CD8-positive, alpha-beta memory T cell (primary cell): ENCODE data around the gene SLC6A16. TPM values are rescaled to one million over a fixed set of nuclear protein-coding genes. Genes with fewer than 3 reads are reported as not detected.
A peak's percentile ranks its signal among the peaks of the same experiment; 100 is the strongest.
"Not testable (repeated sequence)": the region's sequence is repeated elsewhere in the genome, so short reads cannot be mapped to it uniquely, and the experiment has no call there.

Experiments used
- CTCF ChIA-PET: fragments of 350-600 bp; sonication (Branson Sonifier 250); formaldehyde crosslinking; loops from one replicate; lab custom pipeline; 2021; ENCODE audit warnings: antibody characterized with exemption; lab: Charles Lee
- POLR2A ChIA-PET: fragments of 350-600 bp; sonication (Branson Sonifier 250); formaldehyde crosslinking; loops from one replicate; lab custom pipeline; 2021; ENCODE audit warnings: antibody characterized with exemption; lab: Charles Lee
- DNase-seq, 5 donors: peaks; one replicate each; pipeline versions ENCODE4 v3.0.0 to v3.0.0-alpha.2; 2020 to 2022; ENCODE audit warnings: mixed read lengths in 1 of 5
- H3K27ac ChIP-seq: one replicate; pipeline ENCODE4 v1.7.0; 2013; ENCODE audit warnings: low read depth, mild to moderate bottlenecking, low read length, moderate library complexity
- H3K27me3 ChIP-seq: 2 replicates; pipeline ENCODE4 v1.7.0; 2013; ENCODE audit warnings: low read length, mild to moderate bottlenecking; ENCODE audit not compliant: insufficient read depth, poor library complexity, severe bottlenecking
- H3K36me3 ChIP-seq: 2 replicates; pipeline ENCODE4 v1.7.0; 2013; ENCODE audit warnings: mild to moderate bottlenecking, low read length, moderate library complexity; ENCODE audit not compliant: insufficient read depth
- H3K4me1 ChIP-seq: 2 replicates; pipeline ENCODE4 v1.7.0; 2013; ENCODE audit warnings: mild to moderate bottlenecking, low read length, moderate library complexity; ENCODE audit not compliant: insufficient read depth
- H3K4me3 ChIP-seq: 2 replicates; pipeline ENCODE4 v1.7.0; 2013; ENCODE audit warnings: mild to moderate bottlenecking, low read length
- H3K9me3 ChIP-seq: 2 replicates; pipeline ENCODE4 v1.7.0; 2013; ENCODE audit warnings: mild to moderate bottlenecking, low read length
- H3K27ac Mint-ChIP-seq, 8 donors: one replicate each; pipeline ENCODE4 v1.8.0; 2020 to 2021; ENCODE audit warnings: mixed read lengths in 8 of 8, mild to moderate bottlenecking in 6 of 8, inconsistent platforms in 3 of 8, moderate library complexity in 3 of 8
- H3K27me3 Mint-ChIP-seq, 2 donors: one replicate each; pipeline ENCODE4 v1.8.0; 2020 to 2021; ENCODE audit warnings: mixed read lengths in 2 of 2, mild to moderate bottlenecking in 1 of 2, moderate library complexity in 1 of 2
- H3K36me3 Mint-ChIP-seq, 3 donors: one replicate each; pipeline ENCODE4 v1.8.0; 2020 to 2021; ENCODE audit warnings: mixed read lengths in 3 of 3, inconsistent platforms in 1 of 3, mild to moderate bottlenecking in 1 of 3
- H3K4me1 Mint-ChIP-seq, 3 donors: one replicate each; pipeline ENCODE4 v1.8.0; 2020 to 2021; ENCODE audit warnings: mixed read lengths in 3 of 3, inconsistent platforms in 1 of 3, mild to moderate bottlenecking in 1 of 3
- H3K4me3 Mint-ChIP-seq, 7 donors: one replicate each; pipeline ENCODE4 v1.8.0; 2020 to 2021; ENCODE audit warnings: mixed read lengths in 7 of 7, mild to moderate bottlenecking in 6 of 7, moderate library complexity in 4 of 7, inconsistent platforms in 2 of 7
- H3K9me3 Mint-ChIP-seq, 5 donors: one replicate each; pipeline ENCODE4 v1.8.0; 2020 to 2022; ENCODE audit warnings: mixed read lengths in 5 of 5, mild to moderate bottlenecking in 3 of 5, moderate library complexity in 2 of 5, inconsistent platforms in 1 of 5
- polyA plus RNA-seq: library from polyadenylated mRNA; unstranded; fragments of 300-500 nt; fragmentation: Illumina TruSeq; gene quantifications from one replicate; pipeline ENCODE4 v1.2.3, GENCODE V29; 2021
- total RNA-seq, 2 experiments: library from RNA; stranded (reverse); gene quantifications; one replicate each; pipeline ENCODE4 v1.2.3, GENCODE V29; 2021

SLC6A16 gene
- total and polyA plus RNA-seq, 3 experiments from 2014 or later = 1.1 to 1.7 (median 1.2) TPM

DNA sequence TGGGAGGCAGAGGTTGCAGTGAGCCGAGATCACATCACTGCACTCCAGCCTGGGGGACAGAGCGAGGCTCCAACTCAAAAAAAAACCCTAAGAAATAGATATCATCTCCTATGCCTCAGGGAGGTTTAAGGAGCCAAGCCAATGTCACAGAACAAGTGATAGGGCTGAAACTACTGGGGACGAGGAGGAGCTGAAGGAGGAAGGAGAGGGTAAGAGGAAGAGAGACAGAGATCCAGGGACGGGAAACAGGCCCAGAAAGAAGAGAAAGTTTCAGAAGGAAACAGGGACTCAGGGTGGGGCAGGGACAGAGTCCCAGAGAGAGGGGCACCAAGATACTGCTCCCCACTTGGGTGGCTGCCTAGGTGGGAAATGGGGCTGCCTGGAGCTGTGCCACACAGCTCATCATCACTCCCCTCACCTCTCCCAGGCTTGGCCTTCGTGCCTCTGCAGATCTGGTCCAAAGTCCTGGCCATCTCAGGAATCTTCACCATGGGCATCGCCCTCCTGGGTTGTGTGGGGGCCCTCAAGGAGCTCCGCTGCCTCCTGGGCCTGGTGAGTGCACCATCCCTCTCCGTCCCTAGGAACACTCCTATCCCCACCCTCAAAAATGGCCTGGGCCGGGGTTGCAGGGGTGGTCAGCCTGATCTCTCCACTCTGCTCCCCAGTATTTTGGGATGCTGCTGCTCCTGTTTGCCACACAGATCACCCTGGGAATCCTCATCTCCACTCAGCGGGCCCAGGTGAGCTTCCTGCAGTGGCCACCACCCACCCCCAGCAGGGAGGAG, 11.7 kb upstream of the SLC6A16 start:
- no peaks in the 10 kb centered on the region for H3K9me3 ChIP-seq
- no peak overlapping the region for H3K27ac ChIP-seq
- Mint-ChIP-seq H3K27me3 (peaks cover 0 to 3% of the 10 kb centered on the region in 2 donors), H3K27ac (peak overlapping the region; percentile 85 to 100 (median 98)), H3K4me3 (peak overlapping the region; percentile 94 to 99 (median 98)), H3K36me3 (peaks cover 4 to 46% (median 12%) of the 10 kb centered on the region in 3 donors), H3K9me3 (no peaks in the 10 kb centered on the region), H3K4me1 (peaks cover 53 to 85% (median 80%) of the 10 kb centered on the region in 3 donors)
- peaks cover 14% of the 10 kb centered on the region for H3K36me3 ChIP-seq
- no peak for DNase-seq
- H3K4me3 ChIP-seq = peak overlapping the region; percentile 79
- POLR2A ChIA-PET = no interaction called here
- CTCF ChIA-PET = no interaction called here
- no peaks in the 10 kb centered on the region for H3K27me3 ChIP-seq
- H3K4me1 ChIP-seq = peaks cover 54% of the 10 kb centered on the region

DNA sequence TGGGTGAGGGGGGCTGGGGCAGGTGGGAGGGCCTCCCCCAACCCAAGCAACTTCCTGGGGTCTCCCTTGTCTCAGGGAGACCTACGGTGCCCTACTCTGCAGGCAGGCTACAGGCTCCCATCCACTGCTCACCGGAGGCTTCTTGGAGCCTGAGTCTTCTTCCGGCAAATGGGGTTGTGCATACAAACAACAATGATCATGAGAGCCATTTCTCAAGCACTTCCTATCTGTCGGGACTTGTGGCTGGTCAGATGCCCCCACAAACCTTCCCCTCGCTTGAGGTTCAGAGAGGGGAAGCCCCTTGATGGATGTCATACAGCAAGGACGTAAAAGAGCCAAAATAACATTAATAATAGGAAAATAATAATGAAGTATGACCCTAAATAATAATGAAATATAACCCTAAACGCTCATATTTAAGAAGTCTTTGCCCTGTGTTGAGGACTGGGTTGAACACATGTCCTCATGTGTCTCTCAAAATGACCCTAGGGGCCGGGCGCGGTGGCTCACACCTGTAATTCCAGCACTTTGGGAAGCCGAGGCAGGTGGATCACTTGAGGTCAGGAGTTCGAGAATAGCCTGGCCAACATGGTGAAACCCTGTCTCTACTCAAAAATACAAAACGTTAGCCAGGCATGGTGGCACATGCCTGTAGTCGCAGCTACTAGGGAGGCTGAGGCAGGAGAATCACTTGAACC, 10.9 kb upstream of the SLC6A16 start:
- peaks cover 14% of the 10 kb centered on the region for H3K36me3 ChIP-seq
- H3K27ac Mint-ChIP-seq = peak overlapping the region; percentile 85 to 100 (median 98)
- H3K4me3 ChIP-seq = peak overlapping the region; percentile 79
- peaks cover 62% of the 10 kb centered on the region for H3K4me1 ChIP-seq
- H3K4me3 Mint-ChIP-seq = peak overlapping the region; percentile 94 to 99 (median 98)
- DNase-seq = peak in 2 of 5 donors; percentile 34 to 50
- no peaks in the 10 kb centered on the region for H3K9me3 Mint-ChIP-seq
- ChIA-PET POLR2A (interaction anchor here (0.6 kb wide), 1 partner anchor 304 kb away, joined by 3 read pairs; the partner anchor contains the start of gene RRAS), CTCF (no interaction called here)
- peak overlapping the region; percentile 74 for H3K27ac ChIP-seq
- no peaks in the 10 kb centered on the region for H3K27me3 ChIP-seq
- peaks cover 0 to 3% of the 10 kb centered on the region in 2 donors for H3K27me3 Mint-ChIP-seq
- H3K9me3 ChIP-seq = no peaks in the 10 kb centered on the region
- peaks cover 4 to 50% (median 12%) of the 10 kb centered on the region in 3 donors for H3K36me3 Mint-ChIP-seq
- peaks cover 61 to 92% (median 88%) of the 10 kb centered on the region in 3 donors for H3K4me1 Mint-ChIP-seq

DNA sequence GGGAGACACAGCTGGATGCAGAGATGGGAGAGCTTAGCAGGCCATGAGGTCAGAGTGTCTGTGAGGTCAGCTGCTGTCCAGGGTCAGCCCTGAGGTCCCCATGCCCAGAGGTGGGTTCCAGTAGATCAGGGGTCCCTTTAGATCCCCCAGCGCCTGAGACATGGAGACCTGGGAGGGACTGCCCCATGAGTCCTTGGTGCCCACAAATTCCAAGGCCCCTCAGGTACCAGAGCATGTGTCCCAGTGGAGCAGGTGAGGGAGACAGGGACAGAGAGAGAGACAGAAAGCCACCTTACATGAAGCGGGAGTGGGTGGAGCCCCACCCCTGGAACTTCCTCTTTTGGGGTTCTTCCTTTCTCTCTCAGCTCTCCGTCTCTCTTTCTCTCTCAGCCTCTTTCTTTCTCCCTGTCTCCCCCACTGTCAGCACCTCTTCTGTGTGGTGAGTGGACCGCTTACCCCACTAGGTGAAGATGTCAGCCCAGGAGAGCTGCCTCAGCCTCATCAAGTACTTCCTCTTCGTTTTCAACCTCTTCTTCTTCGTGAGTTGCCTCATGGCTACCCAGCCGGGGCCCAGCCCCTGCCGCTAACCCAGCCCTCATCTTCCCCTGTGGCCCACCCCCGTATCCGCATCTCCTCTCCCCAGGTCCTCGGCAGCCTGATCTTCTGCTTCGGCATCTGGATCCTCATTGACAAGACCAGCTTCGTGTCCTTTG, 10.2 kb upstream of the SLC6A16 start, which contains the start of gene CD37:
Gene CD37 (plus strand): TSS at position 336 of the 713 bp plus-strand sequence. CDS start 135 bp downstream, at position 471.
- peaks cover 14% of the 10 kb centered on the region for H3K36me3 ChIP-seq

DNA sequence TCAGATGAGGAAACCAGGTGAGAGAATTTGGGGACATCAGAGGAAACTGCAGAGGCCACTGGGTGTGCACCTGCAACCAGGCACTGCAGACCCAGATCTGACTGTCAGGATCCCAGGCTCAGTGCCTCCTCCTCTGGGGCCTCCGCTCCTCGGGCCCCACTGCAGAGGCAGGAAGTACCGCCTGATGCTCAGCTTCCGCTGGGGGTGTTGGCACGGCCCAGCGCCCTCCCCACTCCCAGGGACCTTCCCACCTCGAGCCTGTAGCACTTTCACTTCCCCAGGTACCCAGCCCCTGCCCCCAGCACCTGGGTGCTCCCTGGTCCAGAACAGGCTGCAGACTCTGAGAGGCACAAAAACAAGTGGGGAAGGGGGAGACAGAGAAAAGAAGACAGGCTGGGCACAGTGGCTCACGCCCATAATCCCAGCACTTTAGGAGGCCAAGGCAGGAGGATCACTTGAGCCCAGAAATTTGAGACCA, 8.9 kb upstream of the SLC6A16 start:
- Mint-ChIP-seq H3K4me3 (peak overlapping the region; percentile 80 to 99 (median 94)), H3K36me3 (peaks cover 10 to 45% (median 15%) of the 10 kb centered on the region in 3 donors), H3K9me3 (no peaks in the 10 kb centered on the region), H3K27ac (peak overlapping the region; percentile 85 to 100 (median 96)), H3K4me1 (peaks cover 58 to 86% (median 83%) of the 10 kb centered on the region in 3 donors), H3K27me3 (peaks cover 0 to 3% of the 10 kb centered on the region in 2 donors)
- Histone ChIP-seq H3K4me1 (peaks cover 64% of the 10 kb centered on the region), H3K27ac (peak overlapping the region; percentile 49), H3K4me3 (peak overlapping the region; percentile 61), H3K27me3 (no peaks in the 10 kb centered on the region), H3K9me3 (no peaks in the 10 kb centered on the region), H3K36me3 (peaks cover 9% of the 10 kb centered on the region)
- ChIA-PET POLR2A (no interaction called here), CTCF (interaction anchor here (0.6 to 1.3 kb wide), 5 partner anchors 33 to 341 kb away, joined by 3 to 5 read pairs (median 3); partner anchors contain the start of genes GYS1 and RUVBL2)
- DNase-seq = peak; percentile 54 to 79 (median 71)

More for the DNA sequence above, 10.2 kb upstream of the SLC6A16 start, which contains the start of gene CD37:
- peaks cover 59 to 89% (median 85%) of the 10 kb centered on the region in 3 donors for H3K4me1 Mint-ChIP-seq
- peaks cover 0 to 3% of the 10 kb centered on the region in 2 donors for H3K27me3 Mint-ChIP-seq
- H3K9me3 Mint-ChIP-seq = no peaks in the 10 kb centered on the region
- ChIA-PET CTCF (no interaction called here), POLR2A (interaction anchor here (0.5 to 0.6 kb wide), 2 partner anchors 135 to 305 kb away, joined by 3 to 4 read pairs; partner anchors contain the start of gene RRAS)
- H3K4me3 ChIP-seq = peak within 1 kb of the TSS; percentile 79
- peak within 1 kb of the TSS; percentile 74 for H3K27ac ChIP-seq
- H3K9me3 ChIP-seq = no peaks in the 10 kb centered on the region
- no peaks in the 10 kb centered on the region for H3K27me3 ChIP-seq
- H3K27ac Mint-ChIP-seq = peak within 1 kb of the TSS; percentile 85 to 100 (median 98)
- peak within 1 kb of the TSS; percentile 94 to 99 (median 98) for H3K4me3 Mint-ChIP-seq
- peaks cover 7 to 48% (median 12%) of the 10 kb centered on the region in 3 donors for H3K36me3 Mint-ChIP-seq
- peaks cover 64% of the 10 kb centered on the region for H3K4me1 ChIP-seq
- peak; percentile 34 to 73 (median 55) for DNase-seq

DNA sequence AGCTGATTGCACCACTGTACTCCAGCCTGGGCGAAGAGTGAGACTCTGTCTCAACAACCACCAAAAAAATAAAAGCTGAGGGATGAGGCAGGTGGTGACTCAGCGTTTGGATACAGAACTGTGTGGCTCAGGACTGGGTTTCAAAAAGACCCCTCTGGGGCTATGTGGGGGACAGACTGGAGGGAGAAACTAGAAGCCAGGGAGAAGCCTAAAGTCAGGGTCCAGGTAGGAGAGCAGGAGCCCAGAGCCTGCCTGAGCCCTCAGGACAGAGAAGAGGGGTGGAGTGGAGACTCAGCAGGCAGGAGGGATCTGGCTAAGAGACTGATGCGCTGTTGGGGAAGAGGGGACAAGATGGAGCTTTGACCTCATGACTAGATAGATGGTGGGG, 8.4 kb upstream of the SLC6A16 start:
- ChIA-PET CTCF (interaction anchor here (1.0 to 1.3 kb wide), 4 partner anchors 32 to 340 kb away, joined by 3 to 5 read pairs (median 3); partner anchors contain the start of genes GYS1 and RUVBL2), POLR2A (no interaction called here)
- Histone ChIP-seq H3K36me3 (peaks cover 9% of the 10 kb centered on the region), H3K4me3 (peak overlapping the region; percentile 61), H3K4me1 (peaks cover 64% of the 10 kb centered on the region), H3K27me3 (no peaks in the 10 kb centered on the region), H3K27ac (no peak overlapping the region), H3K9me3 (no peaks in the 10 kb centered on the region)
- H3K9me3 Mint-ChIP-seq = no peaks in the 10 kb centered on the region
- no peak for DNase-seq
- H3K27me3 Mint-ChIP-seq = peaks cover 0 to 3% of the 10 kb centered on the region in 2 donors
- peaks cover 10 to 45% (median 15%) of the 10 kb centered on the region in 3 donors for H3K36me3 Mint-ChIP-seq
- peaks cover 55 to 85% (median 82%) of the 10 kb centered on the region in 3 donors for H3K4me1 Mint-ChIP-seq
- peak overlapping the region; percentile 80 to 99 (median 94) for H3K4me3 Mint-ChIP-seq
- peak overlapping the region; percentile 85 to 100 (median 96) for H3K27ac Mint-ChIP-seq

DNA sequence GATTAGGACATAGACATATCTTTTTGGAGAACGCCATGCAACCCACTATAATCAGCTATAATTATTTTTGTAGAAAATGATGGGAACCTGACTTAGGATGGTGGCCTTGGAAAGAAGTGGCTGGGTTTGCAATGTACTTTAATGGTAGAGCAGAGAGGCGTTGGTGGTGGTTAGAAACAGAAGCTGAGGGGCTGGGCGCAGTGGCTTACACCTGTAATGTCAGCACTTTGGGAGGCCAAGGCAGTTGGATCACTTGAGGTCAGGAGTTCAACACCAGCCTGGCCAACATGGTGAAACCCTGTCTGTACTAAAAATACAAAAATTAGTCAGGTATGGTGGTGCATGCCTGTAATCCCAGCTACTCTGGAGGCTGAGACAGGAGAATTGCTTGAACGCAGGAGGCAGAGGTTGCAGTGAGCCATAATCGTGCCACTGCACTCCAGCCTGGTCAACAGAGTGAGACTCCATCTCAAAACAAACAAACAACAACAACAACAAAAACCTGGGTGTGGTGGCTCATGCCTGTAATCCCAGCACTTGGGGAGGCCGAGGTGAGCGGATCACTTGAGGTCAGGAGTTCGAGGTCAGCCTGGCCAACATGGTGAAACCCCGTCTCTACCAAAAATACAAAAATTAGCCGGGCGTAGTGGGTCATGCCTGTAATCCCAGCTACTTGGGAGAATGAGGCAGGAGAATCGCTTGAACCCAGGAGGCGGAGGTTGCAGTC, 7.9 kb upstream of the SLC6A16 start:
- POLR2A ChIA-PET = not testable (repeated sequence)
- CTCF ChIA-PET = interaction anchor here (0.9 to 1.0 kb wide), 2 partner anchors 106 to 107 kb away, joined by 3 read pairs; no protein-coding TSS in a partner anchor

More for the DNA sequence above, 7.9 kb upstream of the SLC6A16 start:
- not testable (repeated sequence) for H3K4me3 ChIP-seq, H3K27ac ChIP-seq, H3K9me3 Mint-ChIP-seq, H3K36me3 ChIP-seq, H3K27me3 ChIP-seq, H3K27me3 Mint-ChIP-seq, H3K9me3 ChIP-seq, DNase-seq
- Mint-ChIP-seq H3K4me1 (peaks cover 58 to 85% (median 84%) of the 10 kb centered on the region in 3 donors), H3K4me3 (peak overlapping the region; percentile 57 to 99 (median 85)), H3K36me3 (peaks cover 10 to 45% (median 19%) of the 10 kb centered on the region in 3 donors), H3K27ac (peak overlapping the region; percentile 80 to 100 (median 95))
- H3K4me1 ChIP-seq = peaks cover 69% of the 10 kb centered on the region
